ENCODE measurements around the gene ABLIM1.

The ABLIM1 gene

DNA sequence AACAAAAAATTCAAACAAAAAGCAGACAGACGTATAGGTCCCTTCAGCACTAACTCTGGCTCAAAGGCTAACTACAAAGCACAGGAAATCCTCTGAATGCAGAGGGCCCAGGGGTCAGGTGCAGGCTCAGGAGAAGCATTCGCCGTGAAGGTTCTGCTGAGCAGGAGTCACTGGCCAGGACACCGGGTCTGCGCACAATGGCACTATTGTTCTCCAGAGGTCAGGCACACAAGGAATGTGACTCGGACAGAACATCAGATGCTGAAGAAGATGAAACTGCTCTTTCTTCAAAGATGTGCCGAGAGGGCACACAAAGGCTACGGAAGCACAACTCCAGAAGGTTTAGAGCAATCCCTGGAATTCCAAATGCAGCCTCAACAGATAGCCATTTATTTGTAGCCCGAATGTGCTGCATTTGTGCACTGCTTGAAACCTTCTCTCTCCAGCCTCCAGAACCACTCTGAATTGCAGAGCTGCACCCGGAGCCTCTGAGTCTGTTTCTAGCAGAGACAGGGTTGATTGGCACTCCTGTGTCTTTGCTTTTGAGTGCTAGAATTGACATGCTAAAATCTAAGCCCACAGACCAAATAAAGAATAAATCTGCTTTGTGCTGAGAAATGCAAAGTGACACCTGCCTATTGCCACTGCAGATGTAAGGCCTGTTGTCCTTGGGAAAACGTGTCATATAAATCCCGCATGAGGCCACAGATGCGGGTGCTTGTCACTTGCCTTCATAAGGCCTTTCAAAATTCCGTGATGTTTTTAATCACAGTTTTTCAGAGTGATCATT lies 168.4 kb downstream of the ABLIM1 start:
- DNase-seq, result no peak
- peaks cover 24% of the 10 kb centered on the region for H3K4me1 ChIP-seq (ENCODE audit: control insufficient read depth, insufficient read depth, low read length, poor library complexity, severe bottlenecking)
- H3K9me3 ChIP-seq (ENCODE audit: control insufficient read depth, low read length), result no peaks in the 10 kb centered on the region
- no peak overlapping the region for H3K4me3 ChIP-seq (ENCODE audit: insufficient read depth, low read depth, low read length, poor library complexity, severe bottlenecking)
- no peak overlapping the region for H3K27ac ChIP-seq (ENCODE audit: insufficient read depth, low read length, poor library complexity, severe bottlenecking)
- H3K27me3 ChIP-seq (replicated peaks; ENCODE audit: control insufficient read depth, insufficient read depth, low read length, poor library complexity, severe bottlenecking), result no peaks in the 10 kb centered on the region
- H3K36me3 ChIP-seq (ENCODE audit: control insufficient read depth, insufficient read depth, low read length), result peaks cover 37% of the 10 kb centered on the region

DNA sequence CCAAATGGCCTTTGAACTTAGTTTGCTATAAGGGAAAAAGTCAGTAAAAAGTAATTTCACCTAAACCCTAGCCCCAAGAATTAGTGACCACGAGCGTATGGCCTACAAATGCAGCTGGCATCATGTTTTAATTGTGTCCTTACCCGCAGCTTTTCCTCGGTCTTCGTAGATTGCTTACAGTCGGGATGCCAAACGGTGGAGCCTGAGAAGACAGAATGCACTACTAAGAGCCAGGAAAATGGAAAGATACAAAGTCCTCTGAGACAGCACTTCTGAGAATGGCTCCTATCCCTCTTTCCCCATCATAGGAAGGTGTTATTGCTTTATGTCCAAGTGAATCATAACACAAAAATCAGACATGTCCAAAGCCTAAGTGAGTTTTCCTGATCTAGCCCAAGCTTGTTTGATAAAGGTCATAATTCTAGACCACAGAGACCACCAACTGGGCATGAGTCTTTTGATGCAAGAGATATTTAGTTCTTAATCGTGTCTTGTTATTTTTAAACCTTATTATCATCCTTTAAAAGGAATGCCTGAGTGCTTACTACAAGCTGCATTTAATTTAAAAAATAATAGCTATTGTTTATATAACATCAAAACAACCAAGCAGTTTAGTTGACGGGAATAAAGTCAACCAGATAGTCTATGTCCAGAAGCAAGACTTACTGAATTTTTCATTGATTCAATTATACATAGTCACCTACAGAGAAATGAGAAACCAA lies 170.1 kb downstream of the ABLIM1 start:
- Histone ChIP-seq H3K36me3 (ENCODE audit: control insufficient read depth, insufficient read depth, low read length) (peaks cover 46% of the 10 kb centered on the region), H3K27ac (ENCODE audit: insufficient read depth, low read length, poor library complexity, severe bottlenecking) (no peak overlapping the region), H3K27me3 (replicated peaks; ENCODE audit: control insufficient read depth, insufficient read depth, low read length, poor library complexity, severe bottlenecking) (no peaks in the 10 kb centered on the region), H3K9me3 (ENCODE audit: control insufficient read depth, low read length) (no peaks in the 10 kb centered on the region), H3K4me3 (ENCODE audit: insufficient read depth, low read depth, low read length, poor library complexity, severe bottlenecking) (no peak overlapping the region), H3K4me1 (ENCODE audit: control insufficient read depth, insufficient read depth, low read length, poor library complexity, severe bottlenecking) (peaks cover 13% of the 10 kb centered on the region)
- DNase-seq, result no peak

DNA sequence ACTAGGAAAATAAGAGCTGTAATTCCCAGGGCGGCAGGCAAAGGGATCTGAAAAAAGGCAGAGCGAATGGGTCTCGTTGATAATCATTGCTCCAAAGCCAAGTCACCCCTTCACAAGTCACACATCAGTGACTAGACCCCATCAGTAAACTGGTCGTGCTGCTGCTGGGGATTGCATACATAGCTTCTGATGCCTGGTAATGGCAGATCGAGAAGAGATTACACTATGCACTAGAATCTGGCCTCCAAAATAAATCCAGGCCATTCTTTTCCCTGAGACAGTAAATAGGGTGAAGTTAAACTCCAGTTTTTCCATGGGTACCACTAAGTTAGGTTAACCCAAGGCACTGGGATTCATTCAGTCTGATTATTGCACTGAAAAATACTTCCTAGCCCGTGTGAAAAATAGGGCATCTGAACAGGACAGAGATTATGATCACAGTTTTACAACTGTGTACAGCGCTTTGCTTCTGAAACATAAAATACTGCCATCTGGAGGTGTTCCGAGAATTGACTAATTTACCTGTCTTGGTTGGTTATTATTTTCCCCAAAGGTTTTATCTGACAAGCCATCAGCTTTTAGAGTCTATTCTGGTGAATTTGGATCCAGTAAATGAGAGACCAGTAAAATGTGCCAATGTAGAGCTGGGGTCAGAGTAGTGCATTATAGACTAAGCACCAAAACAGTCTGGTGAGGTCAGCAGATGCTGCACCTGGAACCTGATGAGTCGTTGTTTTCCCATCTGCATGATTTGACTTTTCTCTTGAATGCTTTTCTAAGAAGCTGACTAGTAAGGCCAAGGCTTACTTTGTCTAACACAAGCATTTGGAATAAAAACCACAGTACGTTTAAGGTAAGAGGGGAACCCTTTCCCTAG lies 170.9 kb downstream of the ABLIM1 start:
- Histone ChIP-seq H3K27me3 (replicated peaks; ENCODE audit: control insufficient read depth, insufficient read depth, low read length, poor library complexity, severe bottlenecking) (no peaks in the 10 kb centered on the region), H3K9me3 (ENCODE audit: control insufficient read depth, low read length) (no peaks in the 10 kb centered on the region), H3K36me3 (ENCODE audit: control insufficient read depth, insufficient read depth, low read length) (peaks cover 46% of the 10 kb centered on the region), H3K27ac (ENCODE audit: insufficient read depth, low read length, poor library complexity, severe bottlenecking) (no peak overlapping the region), H3K4me1 (ENCODE audit: control insufficient read depth, insufficient read depth, low read length, poor library complexity, severe bottlenecking) (peaks cover 5% of the 10 kb centered on the region), H3K4me3 (ENCODE audit: insufficient read depth, low read depth, low read length, poor library complexity, severe bottlenecking) (no peak overlapping the region)
- no peak for DNase-seq

DNA sequence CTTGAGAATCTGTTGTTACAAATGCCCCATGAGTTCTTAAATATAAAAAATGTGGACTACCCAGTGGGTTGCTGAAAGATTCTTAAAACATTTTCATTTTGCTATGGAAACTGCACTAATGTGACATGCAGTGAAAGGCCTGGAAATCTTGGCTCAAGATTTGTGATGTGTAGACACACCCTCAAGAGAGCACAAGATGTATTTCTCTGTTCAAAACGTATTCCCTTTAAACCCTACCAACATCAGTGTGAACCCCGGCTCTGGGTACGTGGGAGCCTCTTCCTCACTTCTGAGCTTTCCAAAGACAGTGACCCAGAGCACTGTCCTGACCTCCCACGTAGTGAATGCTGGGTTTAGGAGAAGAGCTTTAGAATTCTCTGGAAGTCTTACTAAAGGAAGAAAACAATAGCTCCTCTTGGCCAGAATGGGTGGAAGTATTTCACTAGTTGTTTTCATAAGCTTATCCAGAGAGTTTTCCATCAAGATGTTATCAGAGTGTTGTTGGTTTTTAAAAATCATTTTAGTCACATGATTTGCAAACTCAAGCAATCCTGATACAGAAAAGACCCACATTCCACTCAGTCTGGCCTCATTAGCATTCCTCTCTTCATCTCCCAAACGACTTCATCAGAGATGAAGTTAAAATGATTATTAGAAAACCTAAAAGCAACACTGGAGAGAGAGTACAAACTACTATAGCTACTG lies 172.2 kb downstream of the ABLIM1 start:
- Histone ChIP-seq H3K9me3 (ENCODE audit: control insufficient read depth, low read length) (no peaks in the 10 kb centered on the region), H3K27me3 (replicated peaks; ENCODE audit: control insufficient read depth, insufficient read depth, low read length, poor library complexity, severe bottlenecking) (no peaks in the 10 kb centered on the region), H3K4me3 (ENCODE audit: insufficient read depth, low read depth, low read length, poor library complexity, severe bottlenecking) (no peak overlapping the region), H3K36me3 (ENCODE audit: control insufficient read depth, insufficient read depth, low read length) (peaks cover 46% of the 10 kb centered on the region), H3K4me1 (ENCODE audit: control insufficient read depth, insufficient read depth, low read length, poor library complexity, severe bottlenecking) (no peaks in the 10 kb centered on the region), H3K27ac (ENCODE audit: insufficient read depth, low read length, poor library complexity, severe bottlenecking) (no peak overlapping the region)
- no peak for DNase-seq

DNA sequence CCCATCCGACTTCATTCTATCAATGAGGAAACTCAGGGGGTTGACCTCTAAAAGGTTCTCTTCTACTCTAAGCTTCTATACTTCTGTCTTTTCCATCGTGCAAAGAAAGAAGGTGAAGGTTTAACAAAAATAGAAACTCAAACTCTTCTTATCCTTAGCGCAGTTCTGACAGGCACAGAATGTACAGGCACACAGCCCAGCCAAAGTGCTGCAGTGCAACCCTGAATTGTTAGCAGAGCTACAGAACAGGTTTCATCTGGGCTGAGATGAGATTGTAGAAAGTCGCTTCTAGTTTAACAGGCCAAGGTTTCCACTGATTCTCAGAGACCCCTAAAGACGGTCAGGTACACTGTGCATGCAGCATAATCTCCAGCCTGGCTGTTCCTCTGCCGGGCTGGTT lies 174.5 kb downstream of the ABLIM1 start:
- no peak overlapping the region for H3K27ac ChIP-seq (ENCODE audit: insufficient read depth, low read length, poor library complexity, severe bottlenecking)
- H3K27me3 ChIP-seq (replicated peaks; ENCODE audit: control insufficient read depth, insufficient read depth, low read length, poor library complexity, severe bottlenecking), result no peaks in the 10 kb centered on the region
- no peaks in the 10 kb centered on the region for H3K4me1 ChIP-seq (ENCODE audit: control insufficient read depth, insufficient read depth, low read length, poor library complexity, severe bottlenecking)
- no peak for DNase-seq
- H3K36me3 ChIP-seq (ENCODE audit: control insufficient read depth, insufficient read depth, low read length), result peaks cover 35% of the 10 kb centered on the region
- H3K9me3 ChIP-seq (ENCODE audit: control insufficient read depth, low read length), result no peaks in the 10 kb centered on the region
- no peak overlapping the region for H3K4me3 ChIP-seq (ENCODE audit: insufficient read depth, low read depth, low read length, poor library complexity, severe bottlenecking)

DNA sequence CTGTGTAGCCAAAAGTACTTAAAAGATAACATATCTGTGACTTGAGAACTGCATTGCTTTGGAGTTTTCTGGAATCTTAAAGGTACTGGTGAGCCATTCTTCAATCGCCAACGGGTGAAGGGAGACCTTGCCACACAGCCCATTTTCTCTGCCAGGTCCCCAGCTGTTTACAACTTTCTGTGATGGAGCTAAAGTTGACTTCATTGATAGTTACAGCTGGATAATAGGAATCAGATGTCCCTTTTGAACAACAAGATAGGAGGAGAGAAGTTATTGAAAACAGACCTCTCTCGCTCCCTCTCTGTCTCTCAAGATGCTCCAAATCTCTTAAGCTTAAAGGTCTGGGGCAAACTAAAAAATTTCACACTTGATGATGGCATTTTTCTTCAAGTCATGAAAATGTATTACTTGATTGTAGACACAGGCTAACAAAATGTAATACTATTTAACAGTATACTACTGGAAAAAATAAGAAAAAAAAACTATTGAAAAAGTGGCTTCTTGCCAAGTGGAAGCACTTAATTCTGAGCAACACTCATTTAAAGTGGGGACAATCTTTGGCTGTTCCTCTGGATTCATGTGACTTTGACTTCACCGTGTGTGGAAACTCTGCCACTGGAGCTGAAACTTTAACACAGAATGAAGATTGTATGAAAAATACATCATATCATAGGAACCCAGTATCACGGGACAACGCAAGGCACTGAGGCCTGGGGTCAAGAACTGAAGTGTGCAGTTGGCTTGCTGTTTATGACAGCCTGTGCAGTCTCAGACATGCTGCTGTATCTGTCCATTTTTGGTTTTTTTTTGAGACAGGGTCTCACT lies 175.4 kb downstream of the ABLIM1 start:
- Histone ChIP-seq H3K36me3 (ENCODE audit: control insufficient read depth, insufficient read depth, low read length) (peaks cover 30% of the 10 kb centered on the region), H3K4me3 (ENCODE audit: insufficient read depth, low read depth, low read length, poor library complexity, severe bottlenecking) (no peak overlapping the region), H3K4me1 (ENCODE audit: control insufficient read depth, insufficient read depth, low read length, poor library complexity, severe bottlenecking) (no peaks in the 10 kb centered on the region), H3K27ac (ENCODE audit: insufficient read depth, low read length, poor library complexity, severe bottlenecking) (no peak overlapping the region), H3K9me3 (ENCODE audit: control insufficient read depth, low read length) (no peaks in the 10 kb centered on the region), H3K27me3 (replicated peaks; ENCODE audit: control insufficient read depth, insufficient read depth, low read length, poor library complexity, severe bottlenecking) (no peaks in the 10 kb centered on the region)
- DNase-seq, result no peak

DNA sequence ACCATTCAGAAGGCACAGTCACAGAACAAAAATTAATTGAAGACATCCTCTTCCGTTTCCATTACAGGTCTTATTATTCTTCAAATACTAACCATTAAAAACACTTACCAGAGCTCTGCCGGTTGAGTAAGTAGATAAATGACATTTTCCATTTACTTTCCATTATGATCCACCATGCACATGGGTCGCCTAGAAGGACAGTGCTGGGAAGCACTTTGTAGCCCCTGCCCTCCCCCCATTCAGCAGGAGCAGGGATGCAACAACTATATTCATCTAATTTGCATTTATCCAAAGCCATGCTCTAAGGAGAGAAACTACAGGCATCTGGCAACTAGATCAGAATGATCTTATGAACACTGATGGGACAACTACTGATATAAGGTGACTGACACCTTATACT lies 177.0 kb downstream of the ABLIM1 start:
- Histone ChIP-seq H3K27me3 (replicated peaks; ENCODE audit: control insufficient read depth, insufficient read depth, low read length, poor library complexity, severe bottlenecking) (no peaks in the 10 kb centered on the region), H3K36me3 (ENCODE audit: control insufficient read depth, insufficient read depth, low read length) (peaks cover 23% of the 10 kb centered on the region), H3K27ac (ENCODE audit: insufficient read depth, low read length, poor library complexity, severe bottlenecking) (no peak overlapping the region), H3K4me3 (ENCODE audit: insufficient read depth, low read depth, low read length, poor library complexity, severe bottlenecking) (no peak overlapping the region), H3K9me3 (ENCODE audit: control insufficient read depth, low read length) (no peaks in the 10 kb centered on the region), H3K4me1 (ENCODE audit: control insufficient read depth, insufficient read depth, low read length, poor library complexity, severe bottlenecking) (no peaks in the 10 kb centered on the region)
- DNase-seq, result no peak

DNA sequence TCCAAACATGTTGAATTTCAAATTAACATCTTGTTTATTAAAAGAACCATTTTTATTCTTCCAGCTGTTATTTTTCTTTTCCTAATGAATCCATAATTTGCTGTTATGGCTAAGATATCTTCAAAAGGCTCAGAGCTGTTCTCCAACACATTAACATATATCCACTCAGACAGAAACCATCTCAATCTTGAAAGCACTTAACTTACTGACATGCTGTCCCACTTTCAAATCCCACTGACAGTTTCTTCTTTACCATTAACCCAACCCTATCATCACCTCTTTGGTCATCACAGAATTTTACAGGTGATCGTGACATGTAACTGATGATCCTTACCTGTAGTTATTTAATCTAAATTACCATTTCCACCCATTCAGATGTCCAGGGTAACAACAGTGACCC lies 178.2 kb downstream of the ABLIM1 start:
- no peak overlapping the region for H3K27ac ChIP-seq (ENCODE audit: insufficient read depth, low read length, poor library complexity, severe bottlenecking)

DNA sequence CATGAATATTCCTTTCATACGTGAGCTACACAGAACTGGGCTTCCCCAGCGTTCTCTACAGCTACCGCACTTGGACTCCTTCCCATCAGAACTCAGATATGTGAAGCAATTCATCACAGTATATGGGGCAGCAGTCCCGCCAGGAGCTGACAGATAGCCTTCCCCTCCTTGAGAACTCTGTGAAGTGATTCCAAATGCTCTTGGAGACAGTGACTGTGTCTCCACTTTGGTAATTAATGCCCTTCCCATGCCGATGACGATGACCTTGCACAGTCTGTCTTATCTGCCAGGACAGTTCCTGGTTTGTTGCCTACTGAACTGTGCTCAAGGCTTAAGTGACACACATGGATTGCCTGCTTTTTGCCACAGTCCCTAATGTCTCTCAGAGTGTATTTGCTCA lies 178.8 kb downstream of the ABLIM1 start:
- no peak for DNase-seq
- Histone ChIP-seq H3K27ac (ENCODE audit: insufficient read depth, low read length, poor library complexity, severe bottlenecking) (no peak overlapping the region), H3K4me1 (ENCODE audit: control insufficient read depth, insufficient read depth, low read length, poor library complexity, severe bottlenecking) (no peaks in the 10 kb centered on the region), H3K36me3 (ENCODE audit: control insufficient read depth, insufficient read depth, low read length) (peaks cover 7% of the 10 kb centered on the region), H3K4me3 (ENCODE audit: insufficient read depth, low read depth, low read length, poor library complexity, severe bottlenecking) (no peak overlapping the region), H3K9me3 (ENCODE audit: control insufficient read depth, low read length) (no peaks in the 10 kb centered on the region), H3K27me3 (replicated peaks; ENCODE audit: control insufficient read depth, insufficient read depth, low read length, poor library complexity, severe bottlenecking) (no peaks in the 10 kb centered on the region)

More for the DNA sequence above, 178.2 kb downstream of the ABLIM1 start:
- no peaks in the 10 kb centered on the region for H3K9me3 ChIP-seq (ENCODE audit: control insufficient read depth, low read length)
- H3K4me1 ChIP-seq (ENCODE audit: control insufficient read depth, insufficient read depth, low read length, poor library complexity, severe bottlenecking), result no peaks in the 10 kb centered on the region
- no peaks in the 10 kb centered on the region for H3K27me3 ChIP-seq (replicated peaks; ENCODE audit: control insufficient read depth, insufficient read depth, low read length, poor library complexity, severe bottlenecking)
- DNase-seq, result no peak
- H3K4me3 ChIP-seq (ENCODE audit: insufficient read depth, low read depth, low read length, poor library complexity, severe bottlenecking), result no peak overlapping the region
- H3K36me3 ChIP-seq (ENCODE audit: control insufficient read depth, insufficient read depth, low read length), result peaks cover 11% of the 10 kb centered on the region

Data from effector memory CD4-positive, alpha-beta T cell (primary cell).